ENCODE measurements around the gene ZNF280A.

The ZNF280A gene

GRCh38 chr22:22465094-22465602 lies 54.9 kb downstream of the ZNF280A start:
- DNase-seq = no peak

- no peak for DNase-seq
Observed at GRCh38 chr22:22464541-22465054, 55.5 kb downstream of the ZNF280A start.

GRCh38 chr22:22463855-22464540 lies 56.1 kb downstream of the ZNF280A start:
- no peak for DNase-seq
